Activated effector memory CD4-positive, alpha-beta T cell treated with Interleukin-2 at 50 U/mL for 16 hours (primary cell): Measurements from ENCODE around the gene ABRACL.

Source experiments
- DNase-seq: peaks from one replicate; pipeline ENCODE4 v3.0.0-alpha.2; 2020

Gene ABRACL

GRCh38 chr6:139058029-139058428 lies 29.5 kb downstream of the ABRACL start:
- DNase-seq = no peak

- no peak for DNase-seq
These were observed 31.8 kb downstream of the ABRACL start for GRCh38 chr6:139060332-139060731.

DNA sequence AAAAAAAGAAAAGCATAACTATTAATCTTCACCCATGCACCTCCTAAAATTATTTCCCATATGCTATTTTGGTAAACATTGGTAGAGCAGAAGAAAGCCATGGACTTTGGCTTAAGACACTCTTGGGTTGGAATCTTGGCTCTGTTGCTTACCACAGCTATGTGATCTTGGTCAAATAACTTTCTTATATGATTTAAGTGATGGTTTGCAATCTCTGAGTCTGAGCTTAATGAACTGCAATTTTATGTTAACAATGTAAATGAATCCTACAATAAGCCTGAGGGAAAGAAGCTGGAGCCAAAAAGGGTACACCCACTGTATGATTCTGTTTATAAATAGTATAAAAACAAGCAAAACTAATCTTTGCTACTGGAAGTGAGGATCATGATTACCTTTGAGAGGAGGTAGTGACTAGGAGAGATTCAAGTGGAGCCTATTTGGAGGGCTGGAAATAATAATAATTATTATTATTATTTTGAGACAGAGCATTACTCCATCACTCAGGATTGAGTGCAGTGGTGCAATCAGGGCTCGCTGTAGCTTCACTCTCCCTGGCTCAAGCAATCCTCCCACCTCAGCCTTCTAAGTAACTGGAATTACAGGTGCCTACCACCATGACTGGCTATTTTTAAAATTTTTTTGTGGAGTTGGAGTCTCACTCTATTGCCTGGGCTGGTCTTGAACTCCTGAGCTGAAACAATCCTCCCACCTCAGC lies 34.5 kb downstream of the ABRACL start:
- no peak for DNase-seq

GRCh38 chr6:139064981-139065665 lies 36.6 kb downstream of the ABRACL start:
- no peak for DNase-seq

- DNase-seq = no peak
These were observed 37.5 kb downstream of the ABRACL start for GRCh38 chr6:139066080-139066479.

DNA sequence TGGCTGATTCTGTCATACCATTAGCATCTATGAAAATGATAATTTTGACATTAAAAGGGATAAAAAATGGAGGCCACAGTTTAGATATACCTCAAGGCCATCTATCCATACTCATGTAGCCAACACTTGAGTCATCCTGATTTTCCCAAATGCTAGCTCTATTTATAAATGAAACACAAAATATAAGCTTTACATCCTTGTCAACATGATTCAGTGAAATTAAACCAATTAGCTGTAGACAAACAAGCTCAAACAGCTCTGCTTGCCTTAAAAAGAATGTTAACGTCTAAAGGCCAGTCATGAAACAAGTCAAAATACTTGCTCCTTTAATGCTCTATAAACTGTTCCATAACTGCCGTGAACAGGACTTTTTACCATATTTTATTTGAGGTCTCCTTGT lies 40.3 kb downstream of the ABRACL start:
- no peak for DNase-seq

DNA sequence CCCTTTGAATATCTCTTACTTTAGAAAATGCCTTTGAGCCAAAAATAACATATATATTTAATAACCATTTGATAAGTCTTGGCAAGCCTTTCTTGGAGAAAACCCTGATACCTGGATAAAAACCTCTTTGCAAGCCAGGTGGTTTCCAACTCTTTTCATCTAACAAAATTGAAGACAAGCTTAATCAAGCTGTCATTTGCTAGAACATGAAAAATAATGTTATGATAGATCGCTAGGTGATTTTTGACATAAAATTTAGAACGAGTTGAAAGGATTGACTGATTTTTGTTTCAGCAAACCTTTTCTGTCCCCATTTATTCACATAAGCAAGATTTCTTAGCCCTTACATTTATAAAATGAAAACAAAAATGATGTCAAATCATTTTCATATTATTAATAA lies 44.6 kb downstream of the ABRACL start:
- no peak for DNase-seq

DNA sequence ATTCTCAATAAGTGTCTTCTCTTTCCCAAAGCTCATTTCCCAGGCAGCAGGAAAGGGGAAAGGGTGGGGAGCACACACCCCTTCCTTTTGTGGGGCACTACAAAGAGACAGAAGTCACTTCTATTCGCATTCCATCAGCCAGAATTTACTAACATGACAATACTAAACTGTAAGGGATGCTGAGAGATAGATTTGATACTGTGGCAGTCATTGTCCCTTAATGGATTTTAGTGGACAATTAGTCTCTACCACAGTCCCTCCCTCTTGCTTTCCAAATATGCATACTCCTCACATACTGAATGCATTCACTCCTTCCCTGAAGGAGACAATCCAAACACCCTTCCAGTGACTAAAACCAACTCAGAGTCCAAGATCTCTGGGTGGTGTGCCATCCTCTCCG lies 50.5 kb downstream of the ABRACL start:
- no peak for DNase-seq

- no peak for DNase-seq
These were observed 51.8 kb downstream of the ABRACL start for GRCh38 chr6:139080255-139080920.

DNA sequence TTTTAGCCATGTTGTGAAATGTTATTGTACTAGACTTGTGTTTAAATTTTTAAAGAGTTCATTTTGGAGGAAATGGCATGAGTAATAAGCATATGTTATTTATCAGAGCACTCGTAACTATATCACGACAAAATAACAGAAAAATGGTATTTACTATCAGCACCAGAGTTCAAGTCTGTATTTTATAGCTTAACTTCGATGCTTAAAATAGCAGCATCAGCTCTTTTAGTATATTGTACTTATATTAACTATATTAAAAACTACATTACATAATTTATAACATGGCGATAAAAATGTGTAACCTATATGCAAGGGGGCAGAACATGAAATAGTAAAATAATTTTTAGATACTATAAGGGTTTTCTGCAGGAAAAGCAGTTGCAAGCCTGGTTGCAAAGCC lies 52.9 kb downstream of the ABRACL start:
- DNase-seq = no peak

- DNase-seq = no peak
These were observed 53.8 kb downstream of the ABRACL start for GRCh38 chr6:139082370-139082769.

GRCh38 chr6:139091826-139092225 lies 63.3 kb downstream of the ABRACL start:
- no peak for DNase-seq
